Activated CD8-positive, alpha-beta memory T cell treated with anti-CD3 and anti-CD28 coated beads, Interleukin-2, amount 50 U/mL, for 24 hours (primary cell): Measurements from ENCODE around the gene CACNB1.
"Not testable (repeated sequence)": the region's sequence is repeated elsewhere in the genome, so short reads cannot be mapped to it uniquely, and the experiment has no call there.

Source experiments
- DNase-seq: peaks from one replicate; pipeline ENCODE4 v3.0.0-alpha.2; 2020; ENCODE audit errors: extremely low read depth

Gene CACNB1

DNA sequence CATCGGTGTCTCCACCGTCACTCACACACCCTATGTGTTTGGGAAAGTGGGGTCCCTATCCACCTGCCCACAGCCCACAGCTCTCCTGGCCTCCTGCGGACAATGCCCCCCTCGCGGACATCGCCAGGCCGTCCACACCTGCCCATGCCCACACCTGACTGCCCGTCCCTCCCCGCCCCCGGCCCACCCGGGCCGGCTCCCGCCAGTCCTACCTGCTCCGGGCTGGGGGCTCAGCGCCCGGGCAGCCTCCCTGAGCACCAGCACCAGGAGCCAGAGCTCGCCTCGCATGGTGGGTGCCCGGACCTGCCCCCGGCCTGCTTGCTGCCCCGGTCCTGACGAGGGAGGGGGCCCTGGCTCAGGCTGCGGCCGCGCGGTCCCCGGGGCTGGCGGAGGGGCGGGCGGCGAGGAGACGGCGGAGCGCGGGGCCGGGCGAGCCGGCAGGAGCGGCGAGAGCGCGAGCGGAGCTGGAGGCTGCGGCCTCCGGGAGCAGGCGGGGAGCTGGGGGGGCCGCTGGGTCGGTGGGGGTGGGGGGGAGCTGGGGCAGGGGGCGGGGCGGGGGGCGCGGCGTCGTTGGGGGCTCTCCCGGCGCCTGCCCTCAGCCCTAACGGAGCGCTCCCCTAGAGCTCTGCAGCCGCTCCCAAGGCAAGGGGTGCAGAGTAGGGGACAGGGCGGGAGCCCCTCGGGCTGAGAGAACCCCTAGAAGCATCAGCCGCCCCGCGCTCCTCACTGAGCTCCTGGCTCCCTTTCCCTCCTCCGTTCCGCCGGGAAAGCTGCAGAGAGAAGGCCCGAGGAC, 46.1 kb downstream of the CACNB1 start, which contains the start of gene PLXDC1:
TSS of gene PLXDC1 (minus strand) at position 488 of the 793 bp plus-strand sequence. CDS start at position 288, 200 bp downstream.
- DNase-seq = no peak

DNA sequence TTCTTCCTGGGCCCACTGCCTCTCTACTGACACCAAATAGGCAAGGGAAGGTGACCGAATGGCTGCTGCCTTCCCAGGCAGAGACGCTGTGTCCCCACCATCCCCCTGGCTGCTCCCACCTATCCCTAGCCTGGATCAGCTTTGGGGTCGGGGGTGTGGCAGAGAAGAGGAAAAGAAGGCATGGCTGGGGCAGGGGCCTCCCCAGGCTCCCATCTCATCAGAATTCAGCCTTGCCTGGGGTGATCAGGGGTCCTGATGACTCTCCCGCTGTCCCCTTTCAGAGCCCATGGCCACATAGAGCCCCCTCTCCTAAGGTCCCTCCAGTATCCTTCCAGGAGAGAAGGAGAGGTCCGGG, 46.7 kb downstream of the CACNB1 start:
- DNase-seq = no peak

DNA sequence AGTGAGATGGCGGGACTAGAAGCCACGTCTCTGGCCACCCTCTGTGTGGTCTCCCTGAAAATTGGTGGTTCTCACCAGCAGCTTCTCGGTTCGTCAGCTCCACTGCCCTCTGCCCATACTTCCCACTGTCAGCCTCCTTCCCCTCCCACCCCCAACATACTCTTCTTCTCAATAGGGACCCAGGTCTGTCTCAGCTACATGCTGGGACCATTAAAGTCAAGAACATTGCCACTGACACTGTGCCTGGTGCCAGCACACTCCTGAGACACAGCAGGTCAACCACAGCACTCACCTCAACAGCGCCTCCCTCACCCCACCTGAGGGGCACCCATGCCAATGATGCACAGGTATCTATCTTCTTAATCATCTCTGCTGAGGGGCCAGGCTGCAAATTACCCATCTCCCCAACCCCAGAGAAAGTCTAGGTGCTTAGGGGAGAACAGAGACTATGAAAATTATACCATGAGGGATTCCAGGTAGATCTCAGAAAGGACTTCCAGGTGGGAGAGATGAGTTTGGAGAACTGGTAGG, 47.3 kb downstream of the CACNB1 start:
- DNase-seq = no peak

DNA sequence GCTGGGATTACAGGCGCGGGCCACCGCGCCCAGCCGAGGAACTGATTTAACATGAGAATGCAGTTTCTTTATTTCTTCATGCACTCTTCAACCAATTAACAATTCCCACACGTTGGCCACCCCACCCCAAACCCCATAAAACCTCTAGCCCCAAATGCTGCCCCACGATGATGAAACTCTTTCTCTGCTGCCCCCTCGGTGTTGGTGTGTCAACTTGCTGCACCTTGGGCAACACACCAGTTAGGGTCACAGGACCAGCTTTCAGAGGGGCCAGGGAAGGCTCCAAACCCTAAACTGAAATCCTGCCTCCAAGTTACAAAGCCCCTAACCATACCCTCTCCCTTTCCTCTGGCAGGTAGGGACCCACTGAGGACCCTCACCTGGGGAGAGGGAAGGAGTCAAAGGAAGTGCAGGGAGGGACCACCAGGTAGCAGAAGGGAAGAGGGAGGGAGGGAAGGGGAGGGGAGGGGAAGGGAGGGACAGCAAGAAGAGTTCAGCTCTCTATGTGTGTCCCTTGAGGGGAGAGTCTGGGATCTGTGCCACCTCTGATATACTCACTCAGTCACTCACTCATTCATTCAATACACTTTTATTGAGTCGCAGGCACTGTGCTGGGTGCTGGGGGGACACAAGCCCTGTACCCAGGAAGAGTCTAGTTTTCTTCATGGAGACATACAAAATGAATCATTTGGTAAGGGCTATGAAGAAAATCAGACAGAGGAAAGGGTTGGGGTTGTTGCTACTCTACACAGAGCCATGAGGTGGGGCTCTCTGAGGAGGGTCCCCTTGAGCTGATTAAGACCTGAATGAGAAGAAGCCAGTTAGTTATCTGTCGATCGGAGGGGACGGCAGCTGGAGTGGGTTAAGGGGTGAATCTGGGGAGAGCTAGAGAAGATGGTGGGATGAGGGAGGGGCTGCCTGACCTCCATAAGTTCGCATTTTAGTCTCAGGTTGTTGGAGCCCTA, 50.0 kb downstream of the CACNB1 start:
- DNase-seq = no peak

DNA sequence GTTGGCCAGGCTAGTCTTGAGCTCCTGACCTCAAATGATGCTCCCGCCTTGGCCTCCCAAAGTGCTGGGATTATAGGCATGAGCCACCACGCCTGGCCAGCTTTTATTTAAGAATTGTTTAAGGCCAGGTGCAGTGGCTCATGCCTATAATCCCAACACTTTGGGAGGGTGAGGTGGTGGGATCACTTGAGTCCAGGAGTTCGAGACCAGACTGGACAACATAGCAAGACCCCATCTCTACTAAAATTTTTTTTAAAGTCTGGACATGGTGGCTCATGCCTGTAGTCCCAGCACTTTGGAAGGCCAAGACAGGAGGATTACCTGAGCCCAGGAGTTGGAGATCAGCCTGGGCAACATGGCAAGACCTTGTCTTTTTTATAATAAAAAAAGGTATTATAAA, 51.2 kb downstream of the CACNB1 start:
- no peak for DNase-seq

DNA sequence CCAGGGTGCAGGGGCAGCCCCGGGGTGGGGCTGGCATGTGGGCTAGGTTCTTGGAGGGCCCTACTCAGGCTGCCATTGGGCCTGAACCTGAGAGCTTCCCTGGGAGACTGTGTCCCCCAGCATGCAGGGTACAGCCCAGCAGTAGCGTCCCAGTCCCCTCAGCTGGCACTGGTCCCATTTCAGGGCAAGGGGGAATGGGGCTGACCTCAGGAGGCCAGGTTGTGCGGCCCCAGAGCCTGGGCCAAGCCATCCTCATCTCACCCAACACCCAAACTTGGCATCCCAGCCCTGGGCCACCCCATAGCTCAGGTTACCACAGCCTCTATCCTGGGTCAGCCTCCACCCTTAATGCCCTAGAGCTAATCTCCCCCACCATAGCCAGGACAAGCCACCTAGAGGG, 52.3 kb downstream of the CACNB1 start:
- DNase-seq = no peak

DNA sequence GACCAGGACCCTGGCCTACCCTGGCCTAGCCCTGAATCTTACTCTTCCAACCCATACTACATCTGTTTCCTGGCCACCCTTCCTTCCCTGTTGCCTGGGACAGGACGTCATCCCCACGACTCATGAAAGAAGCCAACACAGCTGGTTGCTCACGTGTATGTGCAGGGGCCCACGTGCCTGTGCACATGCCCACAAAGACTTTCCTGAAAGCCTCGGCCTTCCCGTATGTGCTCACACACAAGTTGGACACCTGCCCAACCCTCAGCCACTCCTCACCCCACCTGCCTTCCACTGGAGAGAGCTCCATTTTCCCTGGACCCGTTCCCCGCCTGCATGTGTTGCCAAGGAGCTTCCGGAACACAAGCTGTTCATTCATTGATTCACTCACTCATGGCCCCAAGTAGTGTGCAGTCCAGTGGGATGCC, 53.0 kb downstream of the CACNB1 start:
- DNase-seq = no peak

DNA sequence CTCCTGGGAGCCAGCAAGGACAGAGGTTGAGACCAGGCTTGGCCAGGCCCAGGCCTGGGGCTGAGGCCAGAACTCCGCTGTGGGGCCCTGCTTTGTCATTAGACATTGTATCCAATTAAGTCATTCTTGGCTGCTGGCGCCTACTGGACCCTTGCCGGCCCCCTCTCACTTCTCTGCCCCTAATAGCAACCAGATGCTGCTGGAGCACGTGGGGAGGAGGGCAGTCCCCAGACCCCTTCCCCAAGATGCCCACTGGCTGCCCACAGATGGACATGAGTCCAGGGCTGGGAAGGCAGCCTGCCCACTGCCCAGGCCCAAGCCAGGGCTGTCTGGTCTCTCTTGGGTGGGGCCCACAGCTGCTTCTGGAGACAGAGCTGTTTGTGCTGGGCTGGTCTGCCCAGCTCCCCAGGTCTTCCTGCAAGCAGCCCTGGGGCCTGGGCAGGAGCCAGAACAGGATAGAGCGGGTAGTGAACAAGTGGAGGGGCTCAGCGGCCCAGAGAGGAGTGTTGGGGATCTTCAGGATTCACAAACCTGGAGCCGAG, 53.8 kb downstream of the CACNB1 start:
- no peak for DNase-seq

DNA sequence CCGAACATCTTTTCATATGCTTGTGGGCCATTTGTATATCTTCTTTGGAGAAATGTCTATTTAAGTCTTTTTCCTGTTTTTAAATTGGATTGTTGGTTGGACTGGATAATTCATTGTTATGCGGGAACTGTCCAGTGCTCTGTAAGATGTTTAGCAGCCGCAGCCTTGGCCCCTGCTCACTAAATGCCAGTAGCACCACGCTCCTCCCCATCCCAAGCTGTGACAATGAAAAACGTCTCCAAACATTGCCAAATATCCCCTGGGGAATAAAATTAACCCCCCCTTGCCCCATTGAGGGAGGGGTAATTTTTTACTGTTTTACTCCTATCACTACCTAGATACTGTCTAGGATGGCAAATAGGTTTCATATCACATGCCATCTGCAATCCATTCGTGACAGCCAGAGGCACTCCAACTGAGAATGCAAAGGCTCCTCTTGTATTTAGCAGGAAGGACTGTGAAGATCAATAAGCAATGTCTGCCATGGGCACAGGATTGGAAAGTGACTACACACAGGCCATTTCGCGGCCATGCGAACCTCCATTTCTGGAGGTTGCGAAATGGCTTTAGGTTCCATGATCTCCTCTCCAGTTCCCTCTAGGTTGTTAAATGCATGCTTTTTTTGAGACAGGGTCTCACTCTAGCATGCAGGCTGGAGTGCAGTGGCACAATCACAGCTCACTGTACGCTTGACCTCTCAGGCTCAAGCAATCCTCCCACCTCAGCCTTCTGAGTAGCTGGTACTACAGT, 55.4 kb downstream of the CACNB1 start:
- DNase-seq = no peak

DNA sequence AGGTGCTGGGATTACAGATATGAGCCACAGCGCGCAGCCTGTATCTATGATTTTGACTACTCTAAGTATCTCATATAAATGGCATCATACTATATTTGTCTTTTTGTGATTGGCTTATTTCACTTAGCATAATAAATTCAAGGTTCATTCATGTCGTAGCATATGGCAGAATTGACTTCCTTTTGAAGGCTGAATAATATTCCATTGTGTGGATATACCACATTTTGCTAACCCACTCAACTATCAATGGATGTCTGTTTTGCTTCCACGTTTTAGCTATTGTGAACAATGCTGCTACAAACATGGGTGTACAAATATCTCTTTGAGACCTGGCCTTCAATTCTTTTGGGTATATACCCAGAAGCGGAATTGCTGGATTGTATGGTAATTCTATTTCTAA, 56.2 kb downstream of the CACNB1 start:
- no peak for DNase-seq

DNA sequence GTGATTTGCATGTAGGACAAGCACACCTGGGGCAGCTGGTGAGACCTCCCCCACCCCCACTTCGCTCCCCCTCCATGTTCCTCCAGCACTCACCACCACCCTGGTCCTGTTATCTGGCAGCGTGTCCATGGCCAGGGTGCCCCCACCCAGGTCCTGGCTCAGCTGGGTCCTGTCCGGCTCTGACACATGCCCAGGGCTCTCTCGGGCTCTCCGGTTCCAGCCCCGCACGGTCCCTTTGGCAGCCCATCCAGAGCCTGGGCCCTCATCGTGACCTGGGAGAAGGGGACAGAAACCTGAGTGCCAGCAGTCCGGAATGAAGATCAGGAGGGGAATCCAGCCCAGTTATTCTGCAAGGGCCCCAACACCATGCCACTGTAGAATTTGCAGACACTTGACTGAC, 57.9 kb downstream of the CACNB1 start:
- no peak for DNase-seq

DNA sequence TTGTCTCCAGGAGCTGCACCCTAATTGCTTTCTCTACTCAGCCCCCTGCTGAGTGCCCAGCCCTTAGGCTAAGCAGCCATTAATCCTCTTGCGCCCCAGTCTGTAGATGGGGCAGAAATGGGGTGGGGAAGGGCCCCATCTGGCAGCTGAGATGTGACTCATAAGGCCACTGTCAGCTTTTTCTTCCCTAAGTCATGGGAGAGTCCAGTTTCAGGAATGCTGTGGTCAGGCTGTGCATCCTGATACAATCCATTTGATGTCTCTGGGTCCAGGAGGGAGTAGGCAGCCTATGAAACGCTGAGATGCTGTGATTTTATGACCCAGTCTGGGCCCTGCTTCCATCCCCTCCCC, 58.3 kb downstream of the CACNB1 start:
- DNase-seq = no peak

DNA sequence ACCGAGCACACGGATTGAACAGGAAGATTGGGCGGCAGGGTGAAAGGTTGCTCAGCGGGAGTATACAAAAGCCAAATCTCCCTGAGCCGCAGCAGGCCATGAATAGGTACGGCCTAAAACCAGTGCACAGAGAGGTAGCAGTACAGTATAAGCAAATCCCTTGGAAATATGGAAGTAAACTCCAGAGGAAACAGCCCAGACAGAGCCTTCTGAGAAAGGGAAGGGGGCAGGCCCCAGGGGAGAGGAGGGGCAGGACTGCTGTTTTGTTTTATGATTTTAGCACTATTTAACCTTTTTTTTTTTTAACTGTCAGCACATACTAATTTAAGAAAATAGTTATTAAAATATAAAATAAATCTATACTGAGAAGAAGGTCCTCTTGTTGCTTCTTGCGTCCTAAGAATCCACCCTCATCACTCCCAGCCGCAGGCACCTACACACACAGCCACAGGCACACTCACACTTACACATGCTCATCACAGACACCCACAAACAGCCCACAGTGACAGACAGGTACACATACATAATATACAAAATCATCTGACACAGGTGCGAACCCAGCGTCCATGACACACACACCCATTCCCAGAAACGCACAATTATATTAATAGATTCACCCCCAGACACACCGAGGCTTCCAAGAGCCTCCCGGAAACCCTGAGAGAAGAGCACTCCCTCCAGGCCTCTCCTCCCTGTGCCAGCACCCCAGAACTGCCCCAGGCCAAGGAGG, 58.9 kb downstream of the CACNB1 start:
- no peak for DNase-seq

DNA sequence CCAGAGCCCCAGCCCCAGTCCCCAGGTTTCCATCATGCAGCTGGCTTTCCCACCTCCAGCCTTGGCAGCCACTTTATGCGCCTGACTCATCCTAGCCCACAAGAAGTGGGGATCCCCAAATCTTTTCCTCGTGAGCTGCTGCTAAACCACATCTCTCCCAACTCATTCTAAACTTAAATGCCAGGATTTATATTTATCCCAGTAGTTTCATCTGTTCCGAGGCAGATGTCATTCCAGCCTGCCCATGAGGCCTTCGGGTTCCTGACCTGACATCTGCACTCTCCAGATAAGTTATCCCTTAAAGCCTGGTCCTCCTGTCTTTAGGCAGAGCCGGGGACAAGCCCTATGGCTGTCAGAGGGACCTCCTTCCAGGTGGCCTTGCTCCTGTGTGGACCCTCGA, 62.6 kb downstream of the CACNB1 start:
- no peak for DNase-seq

DNA sequence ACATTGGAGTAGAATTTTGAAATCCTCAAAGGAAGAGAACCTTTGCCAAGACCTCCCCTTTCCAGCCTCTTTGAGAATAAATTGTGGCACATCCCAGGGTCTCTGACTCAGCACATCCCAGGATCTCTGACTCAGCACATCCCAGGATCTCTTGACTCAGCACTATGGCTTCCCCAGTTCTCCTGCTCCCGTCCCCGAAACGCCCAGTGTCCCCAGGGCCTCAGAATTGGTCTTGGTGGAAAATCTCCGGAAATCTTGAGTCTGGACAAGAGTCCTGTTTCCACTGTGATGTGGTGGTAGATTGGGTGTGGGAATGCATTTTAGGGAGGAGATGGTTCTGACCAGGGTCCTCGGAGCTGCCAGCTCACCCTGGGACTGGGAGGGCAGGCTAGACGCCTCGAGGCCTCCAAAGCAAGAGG, 65.3 kb downstream of the CACNB1 start:
- no peak for DNase-seq

DNA sequence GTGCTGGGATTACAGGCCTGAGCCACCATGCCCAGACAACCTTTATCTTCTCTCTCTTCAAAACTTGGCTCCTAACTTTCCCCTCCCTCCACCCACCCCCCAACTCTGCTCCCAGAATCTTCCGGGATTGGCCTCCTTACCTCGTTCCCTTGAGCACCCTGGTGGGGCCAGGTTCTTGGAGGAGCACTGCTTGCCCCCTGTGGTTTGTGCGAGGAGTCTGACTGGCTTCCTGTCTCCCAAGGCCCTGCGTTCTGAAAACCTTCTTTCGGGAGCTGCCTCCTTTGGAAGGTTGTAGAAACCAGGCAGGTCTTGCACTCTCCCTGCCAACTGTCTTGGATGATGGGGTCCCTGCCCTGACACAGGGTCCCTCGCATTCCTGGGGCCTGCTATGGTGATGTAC, 65.9 kb downstream of the CACNB1 start:
- no peak for DNase-seq

DNA sequence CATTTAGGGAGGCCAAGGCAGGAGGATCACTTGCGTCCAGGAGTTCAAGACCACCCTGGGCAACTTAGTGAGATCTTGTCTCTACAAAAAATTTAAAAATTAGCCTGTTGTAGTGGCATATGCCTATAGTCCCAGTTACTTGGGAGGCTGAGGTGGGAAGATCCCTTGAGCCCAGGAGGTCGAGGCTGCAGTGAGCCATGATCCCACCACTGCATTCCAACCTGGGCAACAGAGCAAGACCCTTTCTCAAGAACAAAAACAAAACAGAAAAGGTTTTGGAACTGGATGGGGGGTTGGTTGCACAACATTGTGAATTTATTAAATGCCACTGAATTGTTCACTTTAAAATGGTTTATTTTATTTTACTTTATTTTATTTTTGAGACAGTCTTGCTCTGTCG, 67.3 kb downstream of the CACNB1 start:
- DNase-seq = no peak

DNA sequence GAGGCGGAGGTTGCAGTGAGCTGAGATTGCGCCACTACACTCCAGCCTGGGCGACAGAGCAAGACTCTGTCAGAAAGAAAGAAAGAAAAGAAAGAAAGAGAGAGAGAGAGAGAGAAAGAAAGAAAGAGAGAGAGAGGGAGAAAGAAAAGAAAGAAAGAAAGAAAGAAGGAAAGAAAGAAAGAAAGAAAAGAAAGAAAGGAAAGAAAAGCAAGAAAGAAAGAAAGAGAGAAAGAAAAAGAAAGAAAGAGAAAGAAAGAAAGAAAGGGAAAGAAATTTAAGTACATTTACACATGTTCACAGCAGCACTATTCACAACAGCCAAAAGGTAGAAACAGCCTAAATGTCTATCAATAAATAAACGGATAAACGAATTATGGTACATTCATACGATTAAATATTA, 67.9 kb downstream of the CACNB1 start:
- DNase-seq = not testable (repeated sequence)

DNA sequence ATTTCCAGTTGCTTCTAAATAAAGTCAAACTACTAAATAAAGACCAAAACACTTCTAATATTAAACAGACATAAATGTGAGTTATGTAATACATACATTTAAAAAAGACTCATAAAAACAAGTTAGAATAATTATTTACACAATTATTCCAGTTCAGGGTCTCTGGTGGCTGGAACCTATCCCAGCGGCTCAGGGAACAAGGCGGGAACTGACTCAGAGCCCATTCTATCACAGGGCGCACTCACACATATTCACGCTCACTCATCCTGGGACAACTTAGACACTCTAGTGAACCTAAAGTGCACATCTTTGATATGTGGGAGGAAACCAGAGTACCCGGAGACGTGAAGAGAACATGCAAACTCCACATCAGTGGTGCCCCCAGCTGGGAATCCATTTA, 71.0 kb downstream of the CACNB1 start:
- no peak for DNase-seq

DNA sequence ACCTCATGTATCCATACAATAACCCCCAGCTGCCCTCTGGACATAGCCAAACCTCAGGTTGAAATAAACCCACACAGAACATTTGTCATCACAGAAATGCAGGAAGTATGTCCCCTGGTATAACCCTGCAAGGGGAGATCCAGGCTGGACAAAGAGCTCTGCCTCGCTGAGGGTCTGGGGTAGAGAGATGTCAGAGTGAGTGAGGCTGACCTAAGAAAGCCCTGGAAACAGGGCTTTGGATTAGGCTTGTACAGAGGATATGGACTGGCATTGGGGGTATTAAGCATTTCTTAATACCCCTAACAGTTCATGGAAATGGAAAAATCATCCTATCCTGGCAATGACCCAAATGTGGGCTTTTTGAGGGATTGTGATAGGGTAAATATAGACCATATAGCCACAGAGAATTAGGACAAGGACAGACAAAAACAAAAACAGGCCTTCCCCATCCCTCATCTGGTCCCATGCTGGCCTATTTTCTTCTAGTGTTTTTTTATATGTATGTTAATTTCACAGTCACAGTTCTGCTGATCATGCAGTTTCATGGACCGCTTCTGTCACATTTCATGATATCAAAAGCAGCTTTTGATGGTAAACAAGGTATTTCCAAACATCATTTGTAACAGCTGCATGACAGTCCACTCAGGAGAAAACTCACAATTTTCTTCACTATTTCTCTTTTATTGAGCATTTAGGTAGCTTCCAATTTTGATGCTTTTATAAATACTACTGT, 72.2 kb downstream of the CACNB1 start:
- no peak for DNase-seq
